ENCODE results near the gene ANKRD42. TPM values are rescaled to one million over a fixed set of nuclear protein-coding genes. Genes with fewer than 3 reads are reported as not detected.

The ANKRD42 gene
- total RNA-seq, 1 experiment from 2014 or later, result 5.4 TPM

- Histone ChIP-seq H3K9ac (ENCODE audit: low read length) (no peak overlapping the region), H3K27me3 (ENCODE audit: insufficient read depth, low read length) (no peaks in the 10 kb centered on the region), H3K36me3 (ENCODE audit: control insufficient read depth in 1 of 2, insufficient read depth in 2 of 2, low read length in 2 of 2) (peaks cover 0 to 4% of the 10 kb centered on the region in 2 experiments; a peak in 2 of 4 replicates), H3K4me3 (replicated peaks in 1 of 2; ENCODE audit: low read depth in 1 of 2, low read length in 2 of 2) (no peak overlapping the region), H3K9me2 (ENCODE audit: insufficient read depth) (no peaks in the 10 kb centered on the region), H3K9me3 (ENCODE audit: control insufficient read depth in 1 of 2, insufficient read depth in 1 of 2, low read depth in 1 of 2, low read length in 2 of 2) (no peaks in the 10 kb centered on the region), H3K27ac (ENCODE audit: low read depth, low read length) (no peak overlapping the region), H4K20me1 (ENCODE audit: insufficient read depth) (no peaks in the 10 kb centered on the region), H2AFZ (ENCODE audit: low read depth, low read length, poor library complexity, severe bottlenecking) (no peak overlapping the region), H3K79me2 (ENCODE audit: insufficient read depth, low read length) (no peaks in the 10 kb centered on the region), H3K4me2 (ENCODE audit: low read length) (no peak overlapping the region), H3K4me1 (ENCODE audit: control insufficient read depth in 1 of 2, insufficient read depth in 2 of 2, low read length in 2 of 2) (peaks cover 6 to 17% of the 10 kb centered on the region in 2 experiments)
- ChIA-PET POLR2A (no interaction called here), RAD21 (ENCODE audit: low non-redundant PET in 1 of 2, low total read pairs in 2 of 2, uncharacterized antibody in 2 of 2, unreplicated experiment in 2 of 2) (no interaction called here), CTCF (no interaction called here)
- no peak for ATAC-seq
- no peak for DNase-seq (ENCODE audit: low read depth, low spot score)
- TF ChIP-seq POLR2A (IDR thresholded peaks at IDR 0.05; ENCODE audit: borderline replicate concordance, extremely low read depth, insufficient read depth, insufficient read length), result no peak
- TF ChIP-seq TCF7L2 (IDR thresholded peaks at IDR 0.05; ENCODE audit: borderline replicate concordance, extremely low read depth, insufficient read depth, insufficient read length), result no peak
- no peak for TF ChIP-seq ZFX (IDR thresholded peaks at IDR 0.05)
- no peak for TF ChIP-seq POLR2AphosphoS5 (IDR thresholded peaks at IDR 0.05; ENCODE audit: low read depth, low read length)
- TF ChIP-seq ATF3 (IDR thresholded peaks at IDR 0.05), result no peak
- TF ChIP-seq EZH2phosphoT487 (IDR thresholded peaks at IDR 0.05; ENCODE audit: borderline replicate concordance), result no peak
- no peak for TF ChIP-seq YY1 (IDR thresholded peaks at IDR 0.05; ENCODE audit: extremely low read depth, insufficient replicate concordance, low read depth, low read length)
- no peak for TF ChIP-seq SIN3A (IDR thresholded peaks at IDR 0.05; ENCODE audit: low read depth)
- TF ChIP-seq EGR1 (IDR thresholded peaks at IDR 0.05; ENCODE audit: low read depth), result no peak
- TF ChIP-seq, protein P1, sequence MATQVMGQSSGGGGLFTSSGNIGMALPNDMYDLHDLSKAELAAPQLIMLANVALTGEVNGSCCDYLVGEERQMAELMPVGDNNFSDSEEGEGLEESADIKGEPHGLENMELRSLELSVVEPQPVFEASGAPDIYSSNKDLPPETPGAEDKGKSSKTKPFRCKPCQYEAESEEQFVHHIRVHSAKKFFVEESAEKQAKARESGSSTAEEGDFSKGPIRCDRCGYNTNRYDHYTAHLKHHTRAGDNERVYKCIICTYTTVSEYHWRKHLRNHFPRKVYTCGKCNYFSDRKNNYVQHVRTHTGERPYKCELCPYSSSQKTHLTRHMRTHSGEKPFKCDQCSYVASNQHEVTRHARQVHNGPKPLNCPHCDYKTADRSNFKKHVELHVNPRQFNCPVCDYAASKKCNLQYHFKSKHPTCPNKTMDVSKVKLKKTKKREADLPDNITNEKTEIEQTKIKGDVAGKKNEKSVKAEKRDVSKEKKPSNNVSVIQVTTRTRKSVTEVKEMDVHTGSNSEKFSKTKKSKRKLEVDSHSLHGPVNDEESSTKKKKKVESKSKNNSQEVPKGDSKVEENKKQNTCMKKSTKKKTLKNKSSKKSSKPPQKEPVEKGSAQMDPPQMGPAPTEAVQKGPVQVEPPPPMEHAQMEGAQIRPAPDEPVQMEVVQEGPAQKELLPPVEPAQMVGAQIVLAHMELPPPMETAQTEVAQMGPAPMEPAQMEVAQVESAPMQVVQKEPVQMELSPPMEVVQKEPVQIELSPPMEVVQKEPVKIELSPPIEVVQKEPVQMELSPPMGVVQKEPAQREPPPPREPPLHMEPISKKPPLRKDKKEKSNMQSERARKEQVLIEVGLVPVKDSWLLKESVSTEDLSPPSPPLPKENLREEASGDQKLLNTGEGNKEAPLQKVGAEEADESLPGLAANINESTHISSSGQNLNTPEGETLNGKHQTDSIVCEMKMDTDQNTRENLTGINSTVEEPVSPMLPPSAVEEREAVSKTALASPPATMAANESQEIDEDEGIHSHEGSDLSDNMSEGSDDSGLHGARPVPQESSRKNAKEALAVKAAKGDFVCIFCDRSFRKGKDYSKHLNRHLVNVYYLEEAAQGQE (IDR thresholded peaks at IDR 0.05; ENCODE audit: low read depth), result no peak
- no peak for TF ChIP-seq SRF (IDR thresholded peaks at IDR 0.05; ENCODE audit: low read depth)
- TF ChIP-seq FOSL1 (IDR thresholded peaks at IDR 0.05; ENCODE audit: low read depth), result no peak
- TF ChIP-seq ZBTB33 (IDR thresholded peaks at IDR 0.05; ENCODE audit: extremely low read depth, insufficient replicate concordance, low read length), result no peak
- no peak for TF ChIP-seq ZNF274 (IDR thresholded peaks at IDR 0.05; ENCODE audit: low read depth, low read length)
- TF ChIP-seq CBX3 (IDR thresholded peaks at IDR 0.05; ENCODE audit: low read depth), result no peak
- TF ChIP-seq, protein P2, sequence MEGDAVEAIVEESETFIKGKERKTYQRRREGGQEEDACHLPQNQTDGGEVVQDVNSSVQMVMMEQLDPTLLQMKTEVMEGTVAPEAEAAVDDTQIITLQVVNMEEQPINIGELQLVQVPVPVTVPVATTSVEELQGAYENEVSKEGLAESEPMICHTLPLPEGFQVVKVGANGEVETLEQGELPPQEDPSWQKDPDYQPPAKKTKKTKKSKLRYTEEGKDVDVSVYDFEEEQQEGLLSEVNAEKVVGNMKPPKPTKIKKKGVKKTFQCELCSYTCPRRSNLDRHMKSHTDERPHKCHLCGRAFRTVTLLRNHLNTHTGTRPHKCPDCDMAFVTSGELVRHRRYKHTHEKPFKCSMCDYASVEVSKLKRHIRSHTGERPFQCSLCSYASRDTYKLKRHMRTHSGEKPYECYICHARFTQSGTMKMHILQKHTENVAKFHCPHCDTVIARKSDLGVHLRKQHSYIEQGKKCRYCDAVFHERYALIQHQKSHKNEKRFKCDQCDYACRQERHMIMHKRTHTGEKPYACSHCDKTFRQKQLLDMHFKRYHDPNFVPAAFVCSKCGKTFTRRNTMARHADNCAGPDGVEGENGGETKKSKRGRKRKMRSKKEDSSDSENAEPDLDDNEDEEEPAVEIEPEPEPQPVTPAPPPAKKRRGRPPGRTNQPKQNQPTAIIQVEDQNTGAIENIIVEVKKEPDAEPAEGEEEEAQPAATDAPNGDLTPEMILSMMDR (IDR thresholded peaks at IDR 0.05 in 2 of 3, conservative IDR thresholded peaks at IDR 0.05 in 1 of 3; ENCODE audit: borderline replicate concordance in 1 of 3, insufficient read depth in 1 of 3, low read depth in 2 of 3, low read length in 2 of 3), result no peak
- no peak for TF ChIP-seq CEBPB (IDR thresholded peaks at IDR 0.05; ENCODE audit: low read depth)
- TF ChIP-seq EZH2 (IDR thresholded peaks at IDR 0.05), result no peak
- TF ChIP-seq JUND (IDR thresholded peaks at IDR 0.05), result no peak
- intact Hi-C loops (cut with micrococcal nuclease), result no loop called here
- BruUV-seq (replicated peaks), result no TSS peak
These were observed 61.9 kb downstream of the ANKRD42 start for GRCh38 chr11:83255366-83255765.

All from HCT116 (cell line).